GM19395 (cell line): Measurements from ENCODE around the gene GPR33.
"Not testable (repeated sequence)": the region's sequence is repeated elsewhere in the genome, so short reads cannot be mapped to it uniquely, and the experiment has no call there.

ENCODE experiments used
- ATAC-seq: cut with Tn5 transposase; IDR thresholded peaks from one replicate; pipeline ENCODE4 v1.9.1; 2021; ENCODE audit warnings: mild to moderate bottlenecking, moderate library complexity; ENCODE audit not compliant: unreplicated experiment

Gene GPR33

GRCh38 chr14:31487886-31488285 lies at the start of gene GPR33:
Gene GPR33 (minus strand): TSS chr14:31488039. CDS start chr14:31483965, 4,074 bp downstream.
- no peak for ATAC-seq

DNA sequence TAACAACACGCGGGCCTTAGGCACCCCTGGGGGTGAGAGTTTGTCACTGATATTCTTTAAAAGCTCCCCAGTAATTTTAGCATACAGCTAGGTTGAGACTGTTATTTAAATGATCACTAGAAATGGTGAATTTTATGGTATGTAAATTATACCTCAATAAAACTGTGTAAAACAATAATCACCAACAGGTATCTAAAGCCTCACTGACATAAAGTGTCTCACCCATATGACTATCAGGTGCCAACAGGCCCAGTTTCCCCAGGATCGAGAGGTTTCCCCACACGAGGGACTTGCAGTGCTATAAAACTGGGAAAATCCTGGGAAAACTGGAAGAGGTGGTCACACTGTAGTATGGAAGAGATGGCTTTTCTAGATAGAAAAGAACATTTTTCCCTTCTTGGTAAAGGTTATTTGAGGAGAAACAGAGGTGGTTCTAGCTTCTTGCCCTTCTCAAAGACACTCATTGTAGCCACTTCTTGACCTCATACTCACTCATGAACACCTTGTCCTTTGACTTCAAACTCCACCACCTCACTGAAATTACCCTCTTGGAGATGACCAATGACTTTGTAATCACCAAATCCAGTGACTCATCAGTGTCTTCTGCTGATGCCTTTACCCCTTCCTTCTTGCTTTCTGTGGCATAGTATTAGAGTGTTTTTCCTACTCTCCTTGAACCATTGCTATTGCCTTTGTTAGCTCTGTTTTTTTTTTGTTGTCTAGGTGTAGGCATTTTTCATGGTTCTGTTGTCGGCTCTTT lies 48.5 kb upstream of the GPR33 start:
- no peak for ATAC-seq

DNA sequence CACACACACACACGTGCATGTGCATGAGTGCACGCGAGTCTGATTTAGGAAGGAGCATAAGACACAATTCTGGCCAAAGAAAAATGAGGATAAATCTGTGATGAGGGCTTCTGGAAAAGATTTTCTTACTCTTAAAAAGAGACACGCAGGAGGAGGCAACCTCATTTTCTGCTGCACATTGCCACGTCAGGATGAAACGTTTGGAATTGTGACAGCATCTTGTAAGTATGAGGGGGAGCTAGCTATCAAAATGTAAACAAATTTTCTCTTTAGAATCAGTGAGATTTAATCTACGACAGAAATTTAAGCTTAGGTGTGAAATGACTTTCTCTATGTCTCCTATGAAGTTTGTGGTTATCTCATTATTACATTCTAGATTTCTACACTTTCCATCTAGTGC lies 42.3 kb upstream of the GPR33 start:
- no peak for ATAC-seq

DNA sequence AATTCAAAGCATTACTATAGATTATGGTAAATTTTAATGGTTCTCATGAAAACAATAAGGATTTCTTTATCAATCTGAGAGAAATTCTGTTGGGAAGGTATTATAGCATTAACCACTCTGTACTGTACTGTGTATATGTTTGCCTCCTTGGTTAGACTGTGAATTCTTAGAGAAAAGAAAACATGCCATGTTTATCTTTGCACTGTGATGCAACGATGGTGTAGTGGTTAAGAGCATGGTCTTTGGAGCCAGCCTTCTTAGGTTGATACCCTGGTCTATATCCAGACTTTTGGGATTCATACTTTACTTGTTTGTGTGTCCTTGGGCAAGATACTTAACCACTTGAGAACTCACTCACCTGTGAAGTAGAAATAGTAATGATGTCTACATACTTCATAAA lies 41.2 kb upstream of the GPR33 start:
- no peak for ATAC-seq

DNA sequence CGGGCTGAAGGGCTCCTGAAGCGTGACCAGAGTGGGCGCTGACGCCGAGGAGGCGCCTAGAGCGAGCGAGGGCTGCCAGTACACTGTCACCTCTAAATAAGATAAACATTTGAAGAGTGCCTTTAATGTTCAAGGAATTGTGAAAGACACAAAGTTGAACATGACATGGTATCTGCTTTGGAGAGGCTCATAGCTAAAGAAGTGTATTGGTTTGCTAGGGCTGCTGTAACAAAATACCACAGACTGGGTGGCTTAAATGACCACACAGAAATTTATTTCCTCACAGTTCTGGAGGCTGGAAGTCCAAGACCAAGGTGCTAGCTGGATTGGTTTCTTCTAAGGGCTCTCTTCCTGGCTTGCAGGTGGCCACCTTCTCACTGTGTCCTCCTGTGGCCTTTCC lies 39.7 kb upstream of the GPR33 start:
- no peak for ATAC-seq

DNA sequence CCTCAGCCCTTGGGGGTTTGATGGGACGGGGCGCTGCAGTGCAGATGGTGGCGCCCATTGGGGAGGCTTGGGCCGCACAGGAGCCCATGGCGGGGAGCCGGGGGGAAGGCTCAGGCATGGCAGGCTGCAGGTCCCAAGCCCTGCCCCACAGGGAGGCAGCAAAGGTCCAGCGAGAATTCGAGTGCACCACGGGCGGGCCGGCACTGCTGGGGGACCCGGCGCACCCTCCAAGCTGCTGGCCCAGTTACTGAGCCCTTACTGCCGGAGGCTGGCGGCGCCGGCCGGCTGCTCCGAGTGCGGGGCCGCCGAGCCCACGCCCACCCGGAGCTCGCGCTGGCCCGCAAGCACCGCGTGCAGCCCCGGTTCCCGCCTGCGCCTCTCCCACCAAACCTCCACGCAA lies 39.2 kb upstream of the GPR33 start:
- ATAC-seq = no peak

GRCh38 chr14:31510855-31511254 lies 23.0 kb upstream of the GPR33 start:
- no peak for ATAC-seq

GRCh38 chr14:31510222-31510621 lies 22.4 kb upstream of the GPR33 start:
- no peak for ATAC-seq

DNA sequence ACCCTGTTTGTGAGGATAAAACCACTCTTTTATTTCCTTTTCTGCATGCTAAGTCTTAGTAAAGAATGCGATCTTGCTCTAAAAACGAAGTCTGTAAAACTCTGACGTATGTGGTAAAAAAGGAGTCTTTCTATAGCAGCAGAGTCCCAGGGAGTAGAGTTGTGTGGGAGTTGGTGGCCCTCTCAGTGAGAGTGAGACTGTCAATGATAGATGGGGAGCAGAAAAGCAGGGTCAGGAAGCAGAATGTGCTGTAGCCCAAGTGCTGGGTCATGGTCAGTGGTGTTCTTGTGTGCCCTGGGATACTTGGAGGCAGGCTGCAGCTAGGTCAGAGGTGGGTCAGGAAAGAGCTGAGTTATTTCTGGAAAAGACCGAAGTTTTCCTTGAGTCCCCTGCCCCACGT lies 20.3 kb upstream of the GPR33 start:
- no peak for ATAC-seq

- ATAC-seq = no peak
Observed at GRCh38 chr14:31505411-31505810, 17.6 kb upstream of the GPR33 start.

- ATAC-seq = no peak
Observed at GRCh38 chr14:31501870-31502269, 14.0 kb upstream of the GPR33 start.

DNA sequence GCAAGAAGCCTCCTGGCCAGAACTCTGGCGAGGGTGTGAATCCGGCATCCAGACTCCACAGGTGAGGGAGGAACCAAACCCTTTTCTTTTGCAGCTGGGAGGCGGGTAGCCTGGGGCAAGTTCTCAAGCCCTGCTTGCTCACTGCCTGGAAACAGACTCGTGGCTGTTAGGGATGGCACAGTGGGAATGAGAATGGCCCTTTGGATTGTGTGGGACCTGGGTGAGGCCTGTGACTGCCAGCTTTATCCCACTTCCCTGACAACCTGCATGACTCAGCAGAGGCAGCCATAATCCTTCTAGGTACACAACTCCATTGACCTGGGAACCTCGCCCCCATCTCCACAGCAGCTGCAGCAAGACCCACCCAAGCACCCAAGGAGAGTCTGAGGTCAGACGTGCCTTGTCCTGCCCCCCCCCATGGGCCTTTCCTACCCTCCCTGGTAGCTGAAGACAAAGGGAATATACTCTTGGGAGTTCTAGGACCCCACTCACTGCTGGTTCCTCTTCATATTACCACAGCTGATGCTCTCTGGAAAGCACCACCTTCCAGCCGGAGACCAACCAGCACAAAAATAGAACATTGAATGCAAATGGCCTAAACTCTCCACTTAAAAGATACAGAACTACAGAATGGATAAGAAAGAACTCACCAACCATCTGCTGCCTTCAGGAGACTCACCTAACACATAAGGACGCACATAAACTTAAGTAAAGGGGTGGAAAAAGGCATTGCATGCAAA lies 5.1 kb upstream of the GPR33 start:
- no peak for ATAC-seq

DNA sequence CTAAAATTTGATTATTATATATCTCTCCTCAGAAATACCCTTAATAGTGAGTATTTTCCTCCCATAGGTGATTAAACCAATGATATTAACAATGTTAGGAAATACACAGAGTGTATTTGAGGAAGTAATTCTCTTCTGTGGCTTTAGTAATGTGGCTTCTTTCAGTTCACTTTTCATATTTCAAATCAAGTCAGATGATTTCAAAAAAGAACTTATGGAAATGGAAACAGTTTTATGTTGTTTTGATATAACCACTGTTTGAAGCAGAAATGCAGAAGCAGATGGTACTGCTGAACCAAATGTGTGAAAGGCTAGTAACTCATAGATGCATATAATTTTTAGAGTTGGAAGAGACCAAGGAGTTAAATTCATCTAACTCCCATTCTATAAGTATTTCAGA lies 1.9 kb upstream of the GPR33 start:
- ATAC-seq = no peak

DNA sequence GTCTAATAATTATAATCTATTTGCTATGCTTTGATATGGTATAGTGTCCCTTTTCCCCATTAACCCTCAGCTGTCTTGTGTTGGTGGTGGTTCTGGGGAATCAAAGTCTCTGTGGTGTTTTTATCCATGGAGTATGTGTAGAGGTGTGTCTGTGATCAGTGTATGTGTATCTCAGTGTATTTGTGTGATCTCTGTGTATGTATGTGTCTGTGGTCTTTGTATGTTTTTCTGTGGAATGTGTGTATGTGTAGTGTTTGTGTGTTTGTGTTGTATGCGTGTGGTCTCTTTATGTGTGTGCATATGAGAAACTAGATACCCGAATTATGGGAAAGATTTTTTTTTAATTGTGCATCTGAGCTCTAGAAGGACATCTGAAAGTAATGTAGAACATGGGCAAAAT lies 1.1 kb downstream of the GPR33 start:
- no peak for ATAC-seq

DNA sequence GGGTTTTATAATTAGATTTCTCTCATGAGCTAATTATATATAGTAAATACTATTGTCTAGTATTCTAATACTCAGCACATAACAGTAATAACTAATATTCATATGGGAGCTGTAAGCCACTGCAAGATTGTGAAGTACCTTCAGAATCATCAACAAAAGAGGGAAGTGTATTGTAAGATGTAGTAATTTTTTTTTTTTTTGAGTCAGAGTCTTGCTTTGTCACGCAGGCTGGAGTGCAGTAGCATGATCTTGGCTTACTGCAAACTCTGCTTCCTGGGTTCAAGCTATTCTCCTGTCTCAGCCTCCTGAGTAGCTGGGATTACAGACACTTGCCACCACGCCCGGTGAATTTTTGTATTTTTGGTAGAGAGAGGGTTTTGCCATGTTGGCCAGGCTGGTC lies 3.1 kb downstream of the GPR33 start:
- no peak for ATAC-seq

- no peak for ATAC-seq
Observed at GRCh38 chr14:31480156-31480555, 7.7 kb downstream of the GPR33 start.

DNA sequence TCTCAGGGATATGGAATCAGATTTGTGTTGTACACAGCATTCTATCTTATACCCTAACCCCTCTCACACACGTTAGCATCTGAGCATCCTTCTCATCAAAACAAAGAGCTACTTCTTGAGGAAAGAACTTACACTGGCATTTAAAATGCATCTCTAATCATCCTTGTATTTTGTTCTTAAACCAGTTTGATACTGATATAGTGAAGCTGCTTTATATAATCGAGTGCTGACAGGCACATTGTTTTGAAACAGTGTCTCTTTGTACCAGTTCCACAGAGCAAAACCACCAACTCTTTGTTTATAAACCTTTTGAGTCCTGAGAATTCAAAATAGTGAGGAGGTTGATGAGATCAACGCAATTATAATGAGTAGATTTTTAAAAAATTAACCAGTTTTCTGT lies 8.8 kb downstream of the GPR33 start:
- ATAC-seq = no peak

- no peak for ATAC-seq
Observed at GRCh38 chr14:31477248-31477647, 10.6 kb downstream of the GPR33 start.

GRCh38 chr14:31476131-31476866 lies 11.5 kb downstream of the GPR33 start:
- ATAC-seq = no peak

GRCh38 chr14:31466554-31466953 lies 21.3 kb downstream of the GPR33 start:
- no peak for ATAC-seq

DNA sequence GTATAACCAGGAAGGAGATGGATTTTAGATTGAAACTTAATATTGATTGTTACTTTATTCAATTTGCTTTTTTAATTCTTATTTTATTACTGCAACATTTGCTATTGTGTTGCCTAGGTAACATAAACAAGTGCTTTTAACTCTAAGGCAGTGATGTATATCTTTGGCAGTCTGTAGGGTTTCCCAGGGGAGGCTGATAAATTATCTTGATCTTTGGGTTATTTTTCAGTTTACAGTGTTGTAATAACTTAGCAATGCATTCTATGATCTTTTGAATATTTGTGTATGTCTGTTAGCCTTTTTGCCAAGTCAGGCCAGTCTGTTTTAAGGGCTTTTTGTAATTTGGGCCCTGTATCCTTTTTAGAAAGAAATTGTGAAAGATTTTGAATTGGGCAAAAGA lies 22.7 kb downstream of the GPR33 start:
- no peak for ATAC-seq

GRCh38 chr14:31462450-31462849 lies 25.4 kb downstream of the GPR33 start:
- ATAC-seq = not testable (repeated sequence)
